Ishikawa (cell line): ENCODE measurements around the gene SGPP2.

Source experiments
- CEBPB ChIP-seq: IDR thresholded peaks from 2 replicates; pipeline ENCODE4 v1.6.1; 2012
- CREB1 ChIP-seq: IDR thresholded peaks from 2 replicates; pipeline ENCODE4 v1.6.1; 2012; ENCODE audit warnings: low read depth
- EGR1 ChIP-seq: IDR thresholded peaks from 2 replicates; pipeline ENCODE4 v1.6.1; 2012
- EP300 ChIP-seq: IDR thresholded peaks from 2 replicates; pipeline ENCODE4 v1.6.1; 2012; ENCODE audit warnings: borderline replicate concordance
- FOXM1 ChIP-seq: IDR thresholded peaks from 2 replicates; pipeline ENCODE4 v1.6.1; 2012; ENCODE audit warnings: low read depth, borderline replicate concordance
- MAX ChIP-seq: IDR thresholded peaks from 2 replicates; pipeline ENCODE4 v1.6.1; 2012
- NFIC ChIP-seq: IDR thresholded peaks from 2 replicates; pipeline ENCODE4 v1.6.1; 2012
- RAD21 ChIP-seq: IDR thresholded peaks from 2 replicates; pipeline ENCODE4 v1.6.1; 2012; ENCODE audit warnings: low read depth
- REST ChIP-seq: IDR thresholded peaks from 2 replicates; pipeline ENCODE4 v1.6.1; 2012; ENCODE audit warnings: low read depth, mild to moderate bottlenecking
- TAF1 ChIP-seq: IDR thresholded peaks from 2 replicates; pipeline ENCODE4 v1.6.1; 2012; ENCODE audit warnings: low read depth, mild to moderate bottlenecking
- TCF12 ChIP-seq: IDR thresholded peaks from 2 replicates; pipeline ENCODE4 v1.6.1; 2012; ENCODE audit warnings: low read depth
- TEAD4 ChIP-seq: IDR thresholded peaks from 2 replicates; pipeline ENCODE4 v1.6.1; 2012
- USF1 ChIP-seq: IDR thresholded peaks from 2 replicates; pipeline ENCODE4 v1.6.1; 2012
- YY1 ChIP-seq: IDR thresholded peaks from 2 replicates; pipeline ENCODE4 v1.6.1; 2012; ENCODE audit warnings: low read depth
- ZBTB7A ChIP-seq: IDR thresholded peaks from 2 replicates; pipeline ENCODE4 v1.6.1; 2012; ENCODE audit warnings: low read depth

The SGPP2 gene

GRCh38 chr2:222582928-222583327, 158.6 kb downstream of the SGPP2 start:
- TF ChIP-seq RAD21 (0 out of 2 replicates have a peak, but pooled peaks have one; percentile 15), NFIC (no peak)

- no peak for TF ChIP-seq FOXM1
- TF ChIP-seq MAX = no peak
- no peak for TF ChIP-seq RAD21
- no peak for TF ChIP-seq TEAD4
- TF ChIP-seq ZBTB7A = no peak
- no peak for TF ChIP-seq EP300
- TF ChIP-seq NFIC = no peak
- no peak for TF ChIP-seq REST
- no peak for TF ChIP-seq TAF1
- TF ChIP-seq EGR1 = no peak
- no peak for TF ChIP-seq TCF12
Measured at GRCh38 chr2:222591661-222592060, 167.3 kb downstream of the SGPP2 start.

GRCh38 chr2:222592176-222592575, 167.8 kb downstream of the SGPP2 start:
- TF ChIP-seq REST (no peak), MAX (no peak), EGR1 (no peak), EP300 (no peak), FOXM1 (no peak), RAD21 (no peak), TEAD4 (no peak), CREB1 (no peak), NFIC (no peak), ZBTB7A (no peak), YY1 (no peak), USF1 (no peak)

- TF ChIP-seq USF1 = no peak
- TF ChIP-seq EGR1 = no peak
- no peak for TF ChIP-seq REST
- no peak for TF ChIP-seq YY1
- no peak for TF ChIP-seq RAD21
- TF ChIP-seq FOXM1 = no peak
- no peak for TF ChIP-seq CREB1
- no peak for TF ChIP-seq TAF1
- TF ChIP-seq ZBTB7A = no peak
Measured at GRCh38 chr2:222594679-222595078, 170.3 kb downstream of the SGPP2 start.

GRCh38 chr2:222595581-222595980, 171.2 kb downstream of the SGPP2 start:
- TF ChIP-seq FOXM1 (no peak), TAF1 (no peak), TEAD4 (no peak), USF1 (no peak), EGR1 (no peak), CREB1 (no peak), RAD21 (no peak), REST (no peak), ZBTB7A (no peak), TCF12 (no peak), NFIC (no peak), MAX (no peak), YY1 (no peak), CEBPB (no peak), EP300 (no peak)
